H9 (cell line): Measurements from ENCODE around the gene PNPLA7. TPM values are rescaled to one million over a fixed set of nuclear protein-coding genes. Genes with fewer than 3 reads are reported as not detected.

Experiments
- DNase-seq: peaks from one replicate; pipeline ENCODE4 v3.0.0-alpha.2; 2017
- H2AFZ ChIP-seq: one replicate; pipeline ENCODE4 v1.6.1; 2013; ENCODE audit warnings: mild to moderate bottlenecking, low read length, control low read depth, moderate library complexity
- H2AK5ac ChIP-seq: 2 replicates; pipeline ENCODE4 v1.6.1; 2013; ENCODE audit warnings: low read length, control low read depth, mixed read lengths; ENCODE audit not compliant: insufficient read length
- H2BK120ac ChIP-seq: one replicate; pipeline ENCODE4 v1.6.1; 2013; ENCODE audit warnings: low read depth, mild to moderate bottlenecking, low read length, control low read depth, inconsistent platforms; ENCODE audit not compliant: poor library complexity, severe bottlenecking
- H2BK12ac ChIP-seq: 2 replicates; pipeline ENCODE4 v1.6.1; 2013; ENCODE audit warnings: low read length, control low read depth, mixed read lengths, low read depth; ENCODE audit not compliant: insufficient read length
- H2BK15ac ChIP-seq: 2 replicates; pipeline ENCODE4 v1.6.1; 2013; ENCODE audit warnings: low read depth, low read length, control low read depth
- H2BK20ac ChIP-seq: one replicate; pipeline ENCODE4 v1.6.1; 2013; ENCODE audit warnings: low read depth, mild to moderate bottlenecking, low read length, control low read depth, inconsistent platforms; ENCODE audit not compliant: poor library complexity, severe bottlenecking
- H2BK5ac ChIP-seq: 2 replicates; pipeline ENCODE4 v1.6.1; 2013; ENCODE audit warnings: low read length, control low read depth, mixed read lengths; ENCODE audit not compliant: insufficient read length
- H3K14ac ChIP-seq: 2 replicates; pipeline ENCODE4 v1.6.1; 2013; ENCODE audit warnings: low read length, control low read depth; ENCODE audit not compliant: insufficient read depth
- H3K18ac ChIP-seq: 2 replicates; pipeline ENCODE4 v1.6.1; 2013; ENCODE audit warnings: low read depth, mild to moderate bottlenecking, mixed read lengths, low read length, control low read depth; ENCODE audit not compliant: insufficient read length
- H3K23ac ChIP-seq: 2 replicates; pipeline ENCODE4 v1.6.1; 2013; ENCODE audit warnings: low read length, control low read depth, mixed read lengths, low read depth; ENCODE audit not compliant: insufficient read length
- H3K23me2 ChIP-seq: 2 replicates; pipeline ENCODE4 v1.6.1; 2013; ENCODE audit warnings: low read depth, mild to moderate bottlenecking, mixed read lengths, low read length, control low read depth; ENCODE audit not compliant: insufficient read length, poor library complexity, severe bottlenecking
- H3K27ac ChIP-seq: 2 replicates; pipeline ENCODE4 v1.5.1; 2013; ENCODE audit warnings: low read length, control low read depth, mixed read lengths, low read depth; ENCODE audit not compliant: insufficient read length
- H3K27me3 ChIP-seq: 2 replicates; pipeline ENCODE4 v1.6.1; 2013; ENCODE audit warnings: low read length, control low read depth, inconsistent platforms; ENCODE audit not compliant: insufficient read depth
- H3K4ac ChIP-seq: 2 replicates; pipeline ENCODE4 v1.6.1; 2013; ENCODE audit warnings: low read depth, mild to moderate bottlenecking, control low read depth, inconsistent platforms, low read length, moderate library complexity
- H3K4me1 ChIP-seq: 2 replicates; pipeline ENCODE4 v1.6.1; 2013; ENCODE audit warnings: low read length, control low read depth, inconsistent platforms; ENCODE audit not compliant: insufficient read depth
- H3K4me2 ChIP-seq: 2 replicates; pipeline ENCODE4 v1.6.1; 2013; ENCODE audit warnings: low read length, control low read depth, mixed read lengths; ENCODE audit not compliant: insufficient read length, insufficient read depth
- H3K56ac ChIP-seq: 2 replicates; pipeline ENCODE4 v1.6.1; 2013; ENCODE audit warnings: low read depth, mild to moderate bottlenecking, mixed read lengths, low read length, control low read depth; ENCODE audit not compliant: insufficient read length
- H3K79me1 ChIP-seq: 2 replicates; pipeline ENCODE4 v1.6.1; 2013; ENCODE audit warnings: low read depth, mild to moderate bottlenecking, moderate library complexity, low read length, control low read depth, inconsistent platforms; ENCODE audit not compliant: insufficient read depth, poor library complexity, severe bottlenecking
- H3K79me2 ChIP-seq: 2 replicates; pipeline ENCODE4 v1.6.1; 2013; ENCODE audit warnings: low read length, control low read depth, inconsistent platforms; ENCODE audit not compliant: insufficient read depth
- H3K9ac ChIP-seq: 2 replicates; pipeline ENCODE4 v1.6.1; 2013; ENCODE audit warnings: low read length, control low read depth, mixed read lengths; ENCODE audit not compliant: insufficient read length; ENCODE audit errors: extremely low read depth
- H3K9me3 ChIP-seq: one replicate; pipeline ENCODE4 v1.6.1; 2013; ENCODE audit warnings: low read depth, low read length, inconsistent platforms; ENCODE audit not compliant: control insufficient read depth
- H3T11ph ChIP-seq: one replicate; pipeline ENCODE4 v1.6.1; 2013; ENCODE audit warnings: mild to moderate bottlenecking, low read length, control low read depth, inconsistent platforms
- H4K20me1 ChIP-seq: one replicate; pipeline ENCODE4 v1.6.1; 2013; ENCODE audit not compliant: control insufficient read depth, insufficient read length, insufficient read depth
- H4K5ac ChIP-seq: 2 replicates; pipeline ENCODE4 v1.6.1; 2013; ENCODE audit warnings: low read depth, mild to moderate bottlenecking, mixed read lengths, low read length, control low read depth; ENCODE audit not compliant: insufficient read length
- H4K8ac ChIP-seq: replicated peaks from 2 replicates; pipeline ENCODE4 v1.6.1; 2013; ENCODE audit warnings: low read length, control low read depth, mixed read lengths, low read depth; ENCODE audit not compliant: insufficient read length
- H4K91ac ChIP-seq: 2 replicates; pipeline ENCODE4 v1.6.1; 2013; ENCODE audit warnings: low read depth, mild to moderate bottlenecking, moderate library complexity, mixed read lengths, low read length, control low read depth; ENCODE audit not compliant: insufficient read length
- H3K27ac Mint-ChIP-seq, 3 experiments: 2 replicates in 2 of 3; 3 replicates in 1 of 3; pipeline ENCODE4 v1.8.0; 2020 to 2021; ENCODE audit warnings: mixed read lengths in 3 of 3, mild to moderate bottlenecking in 1 of 3, moderate library complexity in 1 of 3
- H3K27me3 Mint-ChIP-seq: 2 replicates; pipeline ENCODE4 v1.8.0; 2021; ENCODE audit warnings: low read depth, mild to moderate bottlenecking, moderate library complexity, mixed read lengths
- H3K36me3 Mint-ChIP-seq, 3 experiments: 2 replicates in 2 of 3; 3 replicates in 1 of 3; pipeline ENCODE4 v1.8.0; 2020 to 2021; ENCODE audit warnings: low read depth in 3 of 3, mixed read lengths in 3 of 3; ENCODE audit not compliant: insufficient read depth in 1 of 3
- H3K4me1 Mint-ChIP-seq, 2 experiments: 2 replicates each; pipeline ENCODE4 v1.8.0; 2020; ENCODE audit warnings: mixed read lengths in 2 of 2
- H3K4me3 Mint-ChIP-seq, 2 experiments: 2 replicates in 1 of 2; 3 replicates in 1 of 2; pipeline ENCODE4 v1.8.0; 2020 to 2021; ENCODE audit warnings: mild to moderate bottlenecking in 2 of 2, mixed read lengths in 2 of 2, moderate library complexity in 1 of 2
- H3K9me3 Mint-ChIP-seq, 2 experiments: 2 replicates in 1 of 2; 3 replicates in 1 of 2; pipeline ENCODE4 v1.8.0; 2020; ENCODE audit warnings: mild to moderate bottlenecking in 2 of 2, mixed read lengths in 2 of 2, moderate library complexity in 1 of 2
- CTCF ChIP-seq: fragments of 200-600 bp; sonication (generic); conservative IDR thresholded peaks from 3 replicates; pipeline ENCODE4 v1.8.0; 2021; ENCODE audit warnings: antibody characterized with exemption, mild to moderate bottlenecking
- WGBS: extraction: QIAGEN DNeasy Blood & Tissue Kit; methylation state at CpG from one replicate; pipeline ENCODE4 v1.1.7; 2013; ENCODE audit warnings: missing lambda C conversion rate, low lambda C conversion rate, mixed read lengths; ENCODE audit not compliant: insufficient read length; ENCODE audit errors: extremely low coverage; 5-methylcytosine and 5-hydroxymethylcytosine counted together
- total RNA-seq: library from RNA; stranded (reverse); gene quantifications from 2 replicates; pipeline ENCODE4 v1.2.1, GENCODE V29; 2021

Gene PNPLA7
- total RNA-seq, 1 experiment from 2014 or later: 1.8 TPM

GRCh38 chr9:137429546-137429890, 120.7 kb downstream of the PNPLA7 start:
- H3K9me3 Mint-ChIP-seq: no peaks in the 10 kb centered on the region
- no peak overlapping the region for H3K4me3 Mint-ChIP-seq
- H4K91ac ChIP-seq: no peak overlapping the region
- no peaks in the 10 kb centered on the region for H3K36me3 Mint-ChIP-seq
- H4K8ac ChIP-seq: no peak overlapping the region
- no peak overlapping the region for H2AFZ ChIP-seq
- no peak overlapping the region for H3T11ph ChIP-seq
- no peak for TF ChIP-seq CTCF
- no peak overlapping the region for H2BK5ac ChIP-seq
- H2BK120ac ChIP-seq: no peak overlapping the region
- WGBS: no CpG with 5 or more reads among the region's 14 CpGs
- H3K4ac ChIP-seq: no peak overlapping the region
- no peak overlapping the region for H3K14ac ChIP-seq
- H2BK20ac ChIP-seq: no peak overlapping the region
- no peak overlapping the region for H3K23ac ChIP-seq
- no peaks in the 10 kb centered on the region for H3K79me1 ChIP-seq
- H3K27ac ChIP-seq: no peak overlapping the region
- H4K20me1 ChIP-seq: no peaks in the 10 kb centered on the region
- peaks cover 6% of the 10 kb centered on the region for H3K27me3 Mint-ChIP-seq
- H3K9me3 ChIP-seq: no peaks in the 10 kb centered on the region
- H3K27ac Mint-ChIP-seq: no peak overlapping the region
- no peak overlapping the region for H3K4me2 ChIP-seq
- H2AK5ac ChIP-seq: no peak overlapping the region
- no peak overlapping the region for H3K56ac ChIP-seq
- DNase-seq: no peak
- H3K18ac ChIP-seq: no peak overlapping the region
- H3K79me2 ChIP-seq: no peaks in the 10 kb centered on the region
- H4K5ac ChIP-seq: no peak overlapping the region
- H2BK15ac ChIP-seq: no peak overlapping the region
- H3K27me3 ChIP-seq: no peaks in the 10 kb centered on the region
- no peak overlapping the region for H3K9ac ChIP-seq
- no peaks in the 10 kb centered on the region for H3K23me2 ChIP-seq
- no peak overlapping the region for H2BK12ac ChIP-seq
- no peaks in the 10 kb centered on the region for H3K4me1 ChIP-seq
- no peaks in the 10 kb centered on the region; a peak in 1 of 4 replicates for H3K4me1 Mint-ChIP-seq
